ENCODE data around the gene CACNA2D2.

GRCh38 chr3:50382722-50383121 lies 120.7 kb downstream of the CACNA2D2 start:
- TF ChIP-seq CTCF (IDR thresholded peaks at IDR 0.05), result no peak
- no peak for TF ChIP-seq EZH2phosphoT487 (IDR thresholded peaks at IDR 0.05)

Data from neural progenitor cell (in vitro differentiated cells).